IMR-90 (cell line): ENCODE results near the gene NQO2. TPM values are rescaled to one million over a fixed set of nuclear protein-coding genes. Genes with fewer than 3 reads are reported as not detected.

Experiments used
- ATAC-seq: fragments of 200-7000 bp; cut with Tn5 transposase; 2 replicates; pipeline ENCODE4 v1.9.1; 2020; ENCODE audit warnings: low read depth, mild to moderate bottlenecking, moderate library complexity
- BruUV-seq: library from RNA; stranded (reverse); fragments of 400-500 nt; replicated peaks from 2 replicates; lab custom pipeline; 2021; lab: Mats Ljungman, UMichigan
- CTCF ChIA-PET: fragments of 300-600 bp; formaldehyde crosslinking; extraction: SDS; loops from one replicate; lab custom pipeline; 2021; ENCODE audit warnings: antibody characterized with exemption; lab: Yijun Ruan, JAX
- POLR2A ChIA-PET: fragments of 300-600 bp; sonication (Branson Sonifier 250); formaldehyde crosslinking; loops from one replicate; lab custom pipeline; 2022; ENCODE audit warnings: antibody characterized with exemption; ENCODE audit not compliant: unreplicated experiment; lab: Charles Lee
- DNase-seq: peaks from one replicate; pipeline ENCODE4 v3.0.0; 2013
- H2AFZ ChIP-seq: replicated peaks from 2 replicates; pipeline ENCODE3; 2013; ENCODE audit warnings: low read length, mild to moderate bottlenecking; ENCODE audit not compliant: poor library complexity
- H2AK5ac ChIP-seq: 2 replicates; pipeline ENCODE4 v1.6.1; 2013; ENCODE audit warnings: low read depth, low read length, inconsistent platforms
- H2AK9ac ChIP-seq: replicated peaks from 2 replicates; pipeline ENCODE3; 2013; ENCODE audit warnings: mild to moderate bottlenecking, low read depth, low read length, moderate library complexity; ENCODE audit not compliant: poor library complexity
- H2BK120ac ChIP-seq: 2 replicates; pipeline ENCODE4 v1.6.1; 2013; ENCODE audit warnings: low read depth, low read length, inconsistent platforms
- H2BK15ac ChIP-seq: 3 replicates; pipeline ENCODE4 v1.6.1; 2013; ENCODE audit warnings: low read depth, low read length, inconsistent platforms
- H2BK20ac ChIP-seq: 2 replicates; pipeline ENCODE4 v1.6.1; 2013; ENCODE audit warnings: low read depth, mild to moderate bottlenecking, inconsistent platforms, low read length, moderate library complexity
- H2BK5ac ChIP-seq: 2 replicates; pipeline ENCODE4 v1.6.1; 2013; ENCODE audit warnings: mild to moderate bottlenecking, low read depth, low read length, inconsistent platforms; ENCODE audit not compliant: poor library complexity, severe bottlenecking
- H3K14ac ChIP-seq: replicated peaks from 2 replicates; pipeline ENCODE4 v1.6.1; 2013; ENCODE audit warnings: low read depth, low read length, inconsistent platforms
- H3K18ac ChIP-seq: 2 replicates; pipeline ENCODE4 v1.6.1; 2013; ENCODE audit warnings: low read depth, low read length, control low read depth
- H3K23ac ChIP-seq: 2 replicates; pipeline ENCODE4 v1.6.1; 2013; ENCODE audit warnings: low read depth, low read length, inconsistent platforms
- H3K27ac ChIP-seq: 2 replicates; pipeline ENCODE4 v1.5.1; 2013; ENCODE audit warnings: mild to moderate bottlenecking, control low read depth, low read length; ENCODE audit not compliant: insufficient read depth
- H3K27me3 ChIP-seq: 2 replicates; pipeline ENCODE4 v1.6.1; 2013; ENCODE audit warnings: low read length; ENCODE audit not compliant: control insufficient read depth, insufficient read depth
- H3K36me3 ChIP-seq: 2 replicates; pipeline ENCODE4 v1.6.1; 2013; ENCODE audit warnings: low read length, mixed read lengths; ENCODE audit not compliant: control insufficient read depth, insufficient read depth
- H3K4ac ChIP-seq: 2 replicates; pipeline ENCODE4 v1.6.1; 2013; ENCODE audit warnings: low read depth, low read length, inconsistent platforms
- H3K4me1 ChIP-seq: 2 replicates; pipeline ENCODE4 v1.6.1; 2013; ENCODE audit warnings: low read length, mixed read lengths; ENCODE audit not compliant: control insufficient read depth, insufficient read depth
- H3K4me2 ChIP-seq: 2 replicates; pipeline ENCODE4 v1.6.1; 2013; ENCODE audit warnings: low read depth, mild to moderate bottlenecking, control low read depth, low read length, moderate library complexity
- H3K4me3 ChIP-seq: 2 replicates; pipeline ENCODE4 v1.5.1; 2013; ENCODE audit warnings: low read depth, mild to moderate bottlenecking, control low read depth, low read length, moderate library complexity; ENCODE audit not compliant: insufficient read depth
- H3K56ac ChIP-seq: 2 replicates; pipeline ENCODE4 v1.6.1; 2013; ENCODE audit warnings: low read length, inconsistent platforms; ENCODE audit not compliant: insufficient read depth; ENCODE audit errors: extremely low read depth
- H3K79me1 ChIP-seq, 2 experiments: 2 replicates each; pipeline ENCODE4 v1.6.1; 2013; ENCODE audit warnings: low read length in 2 of 2, inconsistent platforms in 1 of 2, low read depth in 1 of 2
- H3K9ac ChIP-seq: 2 replicates; pipeline ENCODE4 v1.6.1; 2013; ENCODE audit warnings: low read depth, low read length, control low read depth
- H3K9me1 ChIP-seq: 2 replicates; pipeline ENCODE4 v1.6.1; 2013; ENCODE audit warnings: low read length, inconsistent platforms; ENCODE audit not compliant: insufficient read depth
- H3K9me3 ChIP-seq: 2 replicates; pipeline ENCODE4 v1.6.1; 2013; ENCODE audit warnings: low read length; ENCODE audit not compliant: control insufficient read depth, insufficient read depth
- H4K20me1 ChIP-seq: 2 replicates; pipeline ENCODE4 v1.6.1; 2013; ENCODE audit warnings: low read length, inconsistent platforms; ENCODE audit not compliant: insufficient read depth
- H4K5ac ChIP-seq: 2 replicates; pipeline ENCODE4 v1.6.1; 2013; ENCODE audit warnings: mild to moderate bottlenecking, low read depth, low read length, control low read depth
- H4K8ac ChIP-seq, 2 experiments: 2 replicates each; pipeline ENCODE4 v1.6.1; 2013; ENCODE audit warnings: low read depth in 2 of 2, low read length in 2 of 2, control low read depth in 1 of 2, inconsistent platforms in 1 of 2
- H4K91ac ChIP-seq: 2 replicates; pipeline ENCODE4 v1.6.1; 2013; ENCODE audit warnings: low read depth, low read length, inconsistent platforms; ENCODE audit not compliant: insufficient read depth
- BHLHE40 ChIP-seq: fragments of 150-350 bp; IDR thresholded peaks from 2 replicates; pipeline ENCODE4 v1.6.1; 2016; ENCODE audit warnings: mild to moderate bottlenecking, low read depth, low read length
- CEBPB ChIP-seq: IDR thresholded peaks from 2 replicates; pipeline ENCODE4 v1.6.1; 2012; ENCODE audit warnings: low read depth, low read length, improper control_type of control experiment
- CHD1 ChIP-seq: IDR thresholded peaks from 2 replicates; pipeline ENCODE4 v1.6.1; 2012; ENCODE audit warnings: low read depth, low read length, improper control_type of control experiment
- ELK1 ChIP-seq: fragments of 150-350 bp; IDR thresholded peaks from 2 replicates; pipeline ENCODE4 v1.6.1; 2016; ENCODE audit warnings: low read depth, mild to moderate bottlenecking, low read length, moderate library complexity, borderline replicate concordance
- FOS ChIP-seq: fragments of 150-350 bp; IDR thresholded peaks from 2 replicates; pipeline ENCODE4 v1.6.1; 2016; ENCODE audit warnings: low read depth, low read length
- MAFK ChIP-seq: IDR thresholded peaks from 2 replicates; pipeline ENCODE4 v1.6.1; 2012; ENCODE audit warnings: low read depth, low read length, improper control_type of control experiment
- MAZ ChIP-seq: IDR thresholded peaks from 2 replicates; pipeline ENCODE4 v1.6.1; 2012; ENCODE audit warnings: low read depth, mild to moderate bottlenecking, low read length, improper control_type of control experiment, moderate library complexity, borderline replicate concordance
- MXI1 ChIP-seq: IDR thresholded peaks from 2 replicates; pipeline ENCODE4 v1.6.1; 2012; ENCODE audit warnings: low read depth, mild to moderate bottlenecking, low read length, moderate library complexity, borderline replicate concordance
- NFE2L2 ChIP-seq: fragments of 150-350 bp; IDR thresholded peaks from 2 replicates; pipeline ENCODE4 v1.6.1; 2016; ENCODE audit warnings: low read depth, mild to moderate bottlenecking, low read length
- POLR2A ChIP-seq: IDR thresholded peaks from 2 replicates; pipeline ENCODE4 v1.6.1; 2012; ENCODE audit warnings: mild to moderate bottlenecking, low read depth, low read length
- RAD21 ChIP-seq: IDR thresholded peaks from 2 replicates; pipeline ENCODE4 v1.6.1; 2012; ENCODE audit warnings: low read length, improper control_type of control experiment
- RCOR1 ChIP-seq: IDR thresholded peaks from 2 replicates; pipeline ENCODE4 v1.6.1; 2012; ENCODE audit warnings: mild to moderate bottlenecking, low read length, improper control_type of control experiment; ENCODE audit not compliant: insufficient replicate concordance
- RFX5 ChIP-seq: IDR thresholded peaks from 2 replicates; pipeline ENCODE4 v1.8.0; 2012; ENCODE audit warnings: low read depth, mild to moderate bottlenecking, low read length, moderate library complexity
- SMC3 ChIP-seq: fragments of 150-350 bp; IDR thresholded peaks from 2 replicates; pipeline ENCODE4 v1.6.1; 2016; ENCODE audit warnings: low read depth, mild to moderate bottlenecking, antibody characterized with exemption, low read length, moderate library complexity
- WGBS, 2 experiments: methylation state at CpG; one replicate each; pipeline versions ENCODE4 v1.1.5 to v1.1.7; 2013; ENCODE audit warnings: missing lambda C conversion rate in 2 of 2; ENCODE audit not compliant: insufficient read length in 1 of 2; ENCODE audit errors: extremely low coverage in 2 of 2; 5-methylcytosine and 5-hydroxymethylcytosine counted together
- dilution Hi-C: fragments of 300-500 bp; cut with HindIII; formaldehyde crosslinking; loops from one replicate; pipeline ENCODE4 v1.14.3; 2018; ENCODE audit warnings: low sequenced_read_pairs; ENCODE audit not compliant: unreplicated experiment
- in situ Hi-C: fragments of 300-500 bp; cut with MboI; formaldehyde crosslinking; loops from 3 replicates; pipeline ENCODE4 v1.14.3; 2019; ENCODE audit warnings: low sequenced_read_pairs, inconsistent platforms, mixed read lengths
- intact Hi-C: fragments of 100-400 bp; cut with micrococcal nuclease; formaldehyde crosslinking; loops from 2 replicates; pipeline ENCODE4 v1.10.0; 2022
- polyA plus RNA-seq, 3 experiments: library from polyadenylated mRNA; depleted of rRNA; stranded (reverse); fragments of >200 nt; gene quantifications; 2 replicates each; pipeline ENCODE4 v1.2.3, GENCODE V29; 2012; ENCODE audit warnings: low replicate concordance in 1 of 3
- total RNA-seq: library from RNA; depleted of rRNA; stranded (reverse); fragments of >200 nt; gene quantifications from 2 replicates; pipeline ENCODE4 v1.2.3, GENCODE V29; 2012
- TF ChIP-seq, protein P1 (sequence below): conservative IDR thresholded peaks from 2 replicates; pipeline ENCODE4 v1.5.1; 2012; ENCODE audit warnings: mild to moderate bottlenecking, low read depth, low read length, improper control_type of control experiment
- TF ChIP-seq, protein P2 (sequence below): fragments of 150-350 bp; IDR thresholded peaks from 2 replicates; pipeline ENCODE4 v1.6.1; 2017; ENCODE audit warnings: mild to moderate bottlenecking, antibody characterized with exemption, low read length, low read depth

Gene NQO2
- total and polyA plus RNA-seq, 2 of the 4 experiments (the other 2 are of a cell fraction) = 42.5 to 72.1 TPM

DNA sequence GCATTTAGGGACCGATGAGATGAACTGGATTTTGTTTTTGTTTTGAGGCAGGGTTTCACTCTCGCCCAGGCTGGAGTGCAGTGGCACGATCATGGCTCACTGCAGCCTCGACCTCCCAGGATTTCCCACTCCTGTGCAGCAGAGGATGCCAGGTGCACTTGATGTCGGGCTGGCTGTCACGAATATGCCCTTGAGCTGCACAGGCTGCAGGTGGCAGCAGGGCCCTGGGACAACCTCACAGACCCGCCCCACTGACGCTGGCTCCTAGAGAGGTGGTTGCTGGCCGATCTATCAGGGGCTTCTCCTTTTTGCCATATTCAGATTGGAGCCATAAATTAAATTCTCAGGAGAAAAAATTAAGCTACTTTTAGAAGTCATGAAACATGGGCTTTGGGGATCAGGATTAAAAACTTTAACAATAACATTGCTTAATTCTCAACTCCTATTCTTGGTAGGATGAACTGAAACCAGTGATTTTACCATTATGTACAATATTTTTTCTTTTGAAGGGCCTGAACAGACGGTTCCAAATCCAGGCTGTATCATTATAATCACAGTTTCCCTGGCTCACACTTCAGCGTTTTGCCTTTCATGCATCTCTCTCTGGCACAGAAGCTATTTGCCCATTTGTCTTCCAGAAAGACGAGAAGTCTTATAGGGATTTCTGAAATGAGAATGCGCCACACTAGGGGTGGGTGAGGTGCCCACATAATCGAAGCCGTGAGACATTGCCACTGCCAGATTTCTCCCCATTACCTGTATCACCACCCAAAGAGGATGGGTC is 32.4 kb downstream of the NQO2 start:
- no peak overlapping the region for H4K8ac ChIP-seq
- in situ Hi-C loops (no loop called here), dilution Hi-C loops (no loop called here), intact Hi-C loops (no loop called here)
- H3K14ac ChIP-seq = no peak overlapping the region
- peaks cover under 1% of the 10 kb centered on the region; the same call in 1 of the 2 replicates for H3K27me3 ChIP-seq
- TF ChIP-seq RFX5 (no peak), CHD1 (no peak), RCOR1 (no peak), ELK1 (no peak), BHLHE40 (no peak), MAFK (no peak), CEBPB (no peak), MAZ (no peak), POLR2A (no peak), NFE2L2 (no peak), SMC3 (no peak), FOS (no peak), RAD21 (no peak), MXI1 (no peak)
- TF ChIP-seq, protein P1, sequence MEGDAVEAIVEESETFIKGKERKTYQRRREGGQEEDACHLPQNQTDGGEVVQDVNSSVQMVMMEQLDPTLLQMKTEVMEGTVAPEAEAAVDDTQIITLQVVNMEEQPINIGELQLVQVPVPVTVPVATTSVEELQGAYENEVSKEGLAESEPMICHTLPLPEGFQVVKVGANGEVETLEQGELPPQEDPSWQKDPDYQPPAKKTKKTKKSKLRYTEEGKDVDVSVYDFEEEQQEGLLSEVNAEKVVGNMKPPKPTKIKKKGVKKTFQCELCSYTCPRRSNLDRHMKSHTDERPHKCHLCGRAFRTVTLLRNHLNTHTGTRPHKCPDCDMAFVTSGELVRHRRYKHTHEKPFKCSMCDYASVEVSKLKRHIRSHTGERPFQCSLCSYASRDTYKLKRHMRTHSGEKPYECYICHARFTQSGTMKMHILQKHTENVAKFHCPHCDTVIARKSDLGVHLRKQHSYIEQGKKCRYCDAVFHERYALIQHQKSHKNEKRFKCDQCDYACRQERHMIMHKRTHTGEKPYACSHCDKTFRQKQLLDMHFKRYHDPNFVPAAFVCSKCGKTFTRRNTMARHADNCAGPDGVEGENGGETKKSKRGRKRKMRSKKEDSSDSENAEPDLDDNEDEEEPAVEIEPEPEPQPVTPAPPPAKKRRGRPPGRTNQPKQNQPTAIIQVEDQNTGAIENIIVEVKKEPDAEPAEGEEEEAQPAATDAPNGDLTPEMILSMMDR = no peak
- TF ChIP-seq, protein P2, sequence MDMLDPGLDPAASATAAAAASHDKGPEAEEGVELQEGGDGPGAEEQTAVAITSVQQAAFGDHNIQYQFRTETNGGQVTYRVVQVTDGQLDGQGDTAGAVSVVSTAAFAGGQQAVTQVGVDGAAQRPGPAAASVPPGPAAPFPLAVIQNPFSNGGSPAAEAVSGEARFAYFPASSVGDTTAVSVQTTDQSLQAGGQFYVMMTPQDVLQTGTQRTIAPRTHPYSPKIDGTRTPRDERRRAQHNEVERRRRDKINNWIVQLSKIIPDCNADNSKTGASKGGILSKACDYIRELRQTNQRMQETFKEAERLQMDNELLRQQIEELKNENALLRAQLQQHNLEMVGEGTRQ = no peak
- H3K9me3 ChIP-seq = no peaks in the 10 kb centered on the region
- WGBS, 2 experiments = 80% methylated on average over 1 of the region's 15 CpGs; no CpG with 5 or more reads in 1 of the 2 experiments
- H3K4me2 ChIP-seq = no peak overlapping the region
- DNase-seq (no peak), ATAC-seq (no peak)
- H3K4me3 ChIP-seq = no peak overlapping the region
- no peak overlapping the region for H2BK20ac ChIP-seq
- H3K36me3 ChIP-seq = no peaks in the 10 kb centered on the region
- H3K4me1 ChIP-seq = no peaks in the 10 kb centered on the region
- H3K9ac ChIP-seq = no peak overlapping the region
- H2BK15ac ChIP-seq = no peak overlapping the region
- H4K20me1 ChIP-seq = no peaks in the 10 kb centered on the region
- H4K91ac ChIP-seq = no peak overlapping the region
- H3K18ac ChIP-seq = no peak overlapping the region
- no peak overlapping the region for H4K5ac ChIP-seq
- no peak overlapping the region for H3K56ac ChIP-seq
- CTCF ChIA-PET = no interaction called here
- no peak overlapping the region for H2AK9ac ChIP-seq
- no peaks in the 10 kb centered on the region for H3K9me1 ChIP-seq
- H3K23ac ChIP-seq = no peak overlapping the region
- no peak overlapping the region for H2AK5ac ChIP-seq
- H2AFZ ChIP-seq = no peak overlapping the region
- H3K27ac ChIP-seq = no peak overlapping the region
- no peak overlapping the region for H2BK120ac ChIP-seq
- POLR2A ChIA-PET = no interaction called here
- no peak overlapping the region for H2BK5ac ChIP-seq
- no TSS peak for BruUV-seq
- no peaks in the 10 kb centered on the region for H3K79me1 ChIP-seq
- no peak overlapping the region for H3K4ac ChIP-seq
